ENCODE results near the gene IL1R2. TPM values are rescaled to one million over a fixed set of nuclear protein-coding genes. Genes with fewer than 3 reads are reported as not detected.

Gene IL1R2
- total and polyA plus RNA-seq, 2 of the 8 experiments (the other 6 are each of a cell fraction or from before 2014, with no cell fraction given) = 0.06 TPM; not detected in 1

DNA sequence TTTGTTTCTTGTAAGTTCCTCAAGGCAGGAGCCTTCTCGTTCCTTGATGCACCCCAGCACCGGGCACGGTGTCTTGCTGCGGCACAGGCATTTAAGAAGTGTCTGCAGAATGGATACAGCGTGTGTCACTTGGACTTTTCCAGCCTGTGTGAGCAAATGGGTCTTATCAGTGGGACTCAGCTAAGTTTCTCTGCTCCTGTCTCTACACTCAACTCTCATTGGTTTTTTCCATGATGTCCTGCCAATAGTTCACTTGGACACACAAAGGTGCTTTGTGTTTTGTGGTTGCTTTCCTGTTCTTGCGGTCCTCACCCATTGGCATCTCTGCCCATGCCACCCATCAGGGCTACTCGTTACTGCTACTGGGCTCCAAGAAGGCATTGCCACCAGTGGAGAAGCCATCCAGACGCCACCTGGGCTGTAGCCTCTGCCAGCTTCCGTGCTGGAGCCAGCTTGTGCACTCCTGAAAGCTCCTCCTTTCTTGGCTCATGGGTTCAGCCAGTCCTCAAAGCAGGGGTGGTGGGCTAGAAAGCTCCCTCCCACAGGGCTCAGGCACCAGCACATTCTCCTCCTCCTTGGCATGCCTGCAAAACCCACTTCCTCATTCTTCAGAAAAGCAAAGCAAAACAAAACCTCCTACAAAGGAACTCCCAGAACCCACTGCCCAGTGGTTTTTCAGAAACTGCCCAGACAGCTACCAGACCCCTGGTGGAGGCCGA lies 41.4 kb downstream of the IL1R2 start (continued):
- TF ChIP-seq KDM1A (IDR thresholded peaks at IDR 0.05; ENCODE audit: borderline replicate concordance, low read length) = no peak
